HUDEP-2 (cell line): Measurements from ENCODE around the gene EPS15.
A peak's percentile ranks its signal among the peaks of the same experiment; 100 is the strongest.
"Not testable (repeated sequence)": the region's sequence is repeated elsewhere in the genome, so short reads cannot be mapped to it uniquely, and the experiment has no call there.

Source experiments
- DNase-seq, 76 experiments: peaks; one replicate each; lab custom pipeline; 2025; ENCODE audit not compliant: unreplicated experiment in 76 of 76; lab: John Stamatoyannopoulos, UW

Gene EPS15

DNA sequence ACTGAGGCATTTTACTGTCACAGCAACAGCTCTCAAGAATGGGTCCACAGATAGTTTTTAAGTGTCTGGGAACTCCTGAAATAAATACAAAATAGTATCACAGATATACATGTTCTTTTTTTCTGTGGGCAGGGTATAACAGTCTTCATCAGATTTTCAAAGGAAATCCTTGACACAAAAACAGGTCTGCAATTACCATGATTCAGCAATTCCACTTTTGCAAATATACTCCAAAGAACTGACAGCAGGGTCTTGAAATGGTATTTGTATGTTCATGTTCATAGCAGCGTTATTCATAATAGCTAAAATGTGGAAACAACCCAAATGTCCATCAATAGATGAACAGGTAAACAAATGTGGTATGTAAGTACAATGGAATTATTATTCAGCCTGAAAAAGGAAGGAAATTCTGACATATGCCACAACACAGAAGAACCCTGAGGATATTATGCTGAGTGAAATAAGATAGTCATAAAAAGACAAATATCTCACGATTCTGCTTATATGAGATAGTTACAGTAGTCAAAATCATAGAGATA lies 85.0 kb downstream of the EPS15 start:
- DNase-seq, result no peak

DNA sequence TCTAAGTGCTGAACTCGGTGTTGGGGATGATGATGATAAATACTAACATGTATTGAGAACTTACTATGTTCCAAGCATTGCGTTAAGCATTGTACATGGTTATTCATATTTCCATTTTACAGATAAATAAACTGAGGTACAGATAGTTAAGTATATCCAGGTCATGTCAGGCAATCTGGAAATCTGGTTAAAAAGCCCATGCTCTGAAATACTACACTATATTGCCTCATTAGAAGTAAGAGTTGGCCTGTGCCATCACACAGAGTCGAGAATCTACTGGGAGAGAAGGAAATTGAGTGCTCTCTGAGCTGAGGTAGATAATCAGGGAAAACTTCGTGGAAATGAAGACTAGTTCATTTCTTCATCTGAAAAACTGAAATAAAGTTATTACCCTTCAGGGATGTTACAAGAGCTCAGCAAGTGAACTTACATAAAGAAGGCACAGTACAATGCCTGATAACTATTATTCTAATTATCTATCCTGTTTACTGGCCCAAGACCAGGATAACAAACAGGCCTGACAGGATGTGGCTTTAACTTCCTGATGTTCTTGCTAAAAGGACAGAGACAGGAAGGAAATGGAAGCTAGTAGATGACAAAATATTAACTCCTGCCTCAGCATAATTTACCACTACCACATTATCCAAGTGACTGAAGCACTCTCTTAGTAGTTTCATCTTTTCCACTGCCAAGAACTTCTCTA lies 85.6 kb downstream of the EPS15 start:
- no peak for DNase-seq

DNA sequence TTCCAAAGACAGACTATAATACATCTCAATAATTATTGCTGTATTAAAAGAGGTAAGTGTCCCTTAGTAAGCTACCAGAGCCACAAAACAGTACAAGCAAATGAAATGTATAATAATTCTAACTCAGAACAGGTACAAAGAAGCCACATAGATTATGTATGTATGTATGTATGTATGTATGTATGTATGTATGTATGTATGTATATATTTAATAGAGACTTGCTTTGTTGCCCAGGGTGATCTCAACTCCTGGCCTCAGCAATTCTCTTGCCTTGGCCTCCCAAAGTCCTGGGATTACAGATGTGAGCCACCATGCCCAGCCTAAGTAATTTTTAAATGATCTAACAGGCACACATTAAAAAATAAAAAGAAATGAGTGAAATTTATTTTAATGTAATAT lies 86.9 kb downstream of the EPS15 start:
- DNase-seq, result no peak

DNA sequence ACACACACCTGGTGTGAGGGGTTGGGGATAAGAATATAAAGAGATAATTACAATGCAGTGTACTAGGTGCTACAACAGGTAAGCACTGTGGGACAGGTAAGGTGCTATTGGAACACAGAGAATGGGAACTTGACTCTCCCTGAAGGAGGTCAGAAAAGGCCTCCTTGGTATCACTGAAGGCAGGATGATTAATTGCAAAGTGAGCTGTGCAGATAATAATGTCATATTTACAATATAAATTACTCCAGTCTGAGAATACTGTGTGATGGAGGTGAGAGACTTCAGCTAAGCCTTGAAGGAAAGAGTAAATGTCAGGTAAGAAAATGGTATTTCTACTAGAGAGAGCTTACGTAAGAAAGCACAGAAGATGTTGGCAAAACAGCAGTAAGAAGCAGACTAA lies 91.6 kb downstream of the EPS15 start:
- DNase-seq, result no peak

DNA sequence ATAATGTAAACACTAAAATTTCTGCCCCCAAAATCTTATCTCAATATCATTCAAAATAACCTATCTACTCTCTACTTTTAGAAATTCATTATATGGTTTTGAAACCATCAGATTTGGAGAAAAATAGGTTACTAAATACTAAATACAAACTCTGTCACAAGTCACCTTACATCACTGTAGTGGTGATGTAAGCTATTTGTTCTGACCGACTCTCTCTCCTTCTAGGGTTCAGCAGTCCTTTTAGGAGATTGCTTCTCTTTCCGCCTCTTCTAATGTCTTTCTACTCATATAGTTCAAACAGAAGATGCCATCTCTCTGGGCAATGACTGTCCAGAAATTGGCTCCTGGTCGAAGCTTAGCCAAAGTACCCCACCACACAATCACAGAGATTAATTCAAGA lies 93.1 kb downstream of the EPS15 start:
- no peak for DNase-seq

DNA sequence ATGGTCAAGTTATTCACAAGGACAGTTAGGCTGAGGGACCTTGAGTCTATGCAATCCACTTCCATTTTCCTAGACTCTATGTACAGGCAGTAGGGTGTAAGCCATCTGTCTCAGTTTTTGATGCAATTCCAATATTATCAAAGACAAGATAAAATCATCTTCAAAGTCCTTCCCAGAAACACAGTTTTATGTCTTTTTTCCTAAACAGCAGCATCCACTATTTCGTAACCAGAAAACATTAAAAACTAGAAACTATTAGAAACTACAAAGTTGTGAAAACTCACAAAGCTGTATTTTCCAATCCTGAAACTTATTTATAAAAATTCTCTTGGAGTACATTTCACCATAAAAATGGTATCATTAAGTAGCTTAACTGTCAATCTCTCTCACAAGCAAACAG lies 93.8 kb downstream of the EPS15 start:
- DNase-seq, result no peak

DNA sequence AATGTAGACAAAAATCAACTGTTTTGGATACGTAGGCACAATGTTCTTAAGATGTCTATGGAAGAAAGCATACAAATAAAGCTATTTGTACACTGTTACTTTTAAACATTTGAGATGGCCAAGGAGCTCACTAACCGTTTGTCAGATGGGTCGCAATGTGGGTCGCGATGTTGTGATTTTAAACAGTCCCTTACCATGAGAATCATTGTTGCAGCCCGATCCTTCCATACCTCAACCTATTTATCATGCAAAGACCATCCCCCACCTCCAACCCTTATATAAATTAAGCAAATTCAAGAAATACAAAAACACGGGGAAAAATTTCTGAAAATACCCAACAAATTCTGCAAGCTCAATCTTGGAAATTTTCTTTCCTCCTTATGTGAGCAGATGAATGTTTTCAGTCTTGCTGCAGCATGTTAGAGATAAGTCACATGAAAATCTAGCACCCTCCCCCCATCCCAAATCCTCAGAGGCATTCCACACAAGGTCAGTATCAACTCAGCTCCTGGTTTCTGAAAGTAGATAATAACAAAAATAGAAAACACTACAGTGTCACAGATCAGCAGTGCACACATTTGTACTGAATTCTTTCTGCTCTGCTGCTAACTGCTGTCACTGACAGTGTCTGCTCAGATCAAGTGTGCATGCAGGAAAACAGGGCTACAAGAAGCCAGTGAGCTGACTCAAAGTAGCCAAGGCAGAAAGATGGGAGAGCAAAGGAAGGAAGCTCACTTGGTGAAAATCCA lies 95.8 kb downstream of the EPS15 start:
- DNase-seq, result no peak

DNA sequence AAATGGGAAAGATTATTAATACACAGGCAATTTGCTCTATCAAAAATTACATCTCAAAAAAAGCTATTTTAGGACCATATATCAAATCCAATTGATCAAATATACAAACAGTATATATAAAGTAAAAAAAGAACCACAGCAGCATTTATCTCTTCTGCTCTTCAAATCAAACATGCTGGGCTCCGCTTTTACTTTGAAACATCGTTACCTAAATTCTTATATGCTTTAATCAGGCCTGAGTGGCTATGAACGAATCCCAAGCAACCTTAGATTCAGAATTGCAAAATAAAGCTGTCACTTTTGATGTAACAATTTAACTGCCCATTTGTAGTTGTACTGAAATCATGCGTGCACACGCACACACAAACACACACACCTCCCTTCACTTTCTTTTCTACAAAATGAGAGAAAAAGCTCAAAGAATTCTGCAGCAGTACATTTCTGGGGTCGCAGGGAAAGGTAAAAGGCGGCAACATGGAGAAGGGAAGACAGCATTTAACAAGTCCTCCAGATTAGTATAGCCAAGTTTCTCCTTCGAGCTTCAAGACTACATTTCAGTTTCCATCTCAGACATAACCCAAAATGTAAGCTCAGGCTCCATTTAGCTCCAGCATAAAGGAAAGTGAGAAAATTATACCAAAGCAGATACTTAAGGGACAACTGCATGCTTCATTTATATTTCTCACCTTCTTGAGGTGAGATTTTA lies 96.5 kb downstream of the EPS15 start:
- no peak for DNase-seq

DNA sequence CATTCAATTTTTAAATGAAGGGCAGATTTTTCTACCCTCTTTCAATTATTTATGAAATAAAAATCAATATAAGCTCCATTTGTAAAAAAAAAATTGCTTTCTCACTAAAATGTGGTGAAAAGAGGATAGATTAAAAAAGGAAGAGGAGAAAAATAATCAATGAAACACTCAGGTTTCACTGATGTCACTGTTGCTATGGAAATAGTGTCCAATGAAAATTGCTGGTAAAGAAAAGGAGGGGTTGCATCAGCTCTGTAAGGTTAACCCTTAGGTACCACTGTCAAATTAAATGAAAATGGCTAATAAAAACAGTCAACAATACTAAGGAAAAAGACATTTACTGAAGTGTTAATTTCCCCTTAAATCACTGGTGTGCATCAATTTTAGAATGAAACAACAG lies 97.1 kb downstream of the EPS15 start:
- DNase-seq, result peak in 4 of 76 experiments; percentile 5 to 29 (median 20)

DNA sequence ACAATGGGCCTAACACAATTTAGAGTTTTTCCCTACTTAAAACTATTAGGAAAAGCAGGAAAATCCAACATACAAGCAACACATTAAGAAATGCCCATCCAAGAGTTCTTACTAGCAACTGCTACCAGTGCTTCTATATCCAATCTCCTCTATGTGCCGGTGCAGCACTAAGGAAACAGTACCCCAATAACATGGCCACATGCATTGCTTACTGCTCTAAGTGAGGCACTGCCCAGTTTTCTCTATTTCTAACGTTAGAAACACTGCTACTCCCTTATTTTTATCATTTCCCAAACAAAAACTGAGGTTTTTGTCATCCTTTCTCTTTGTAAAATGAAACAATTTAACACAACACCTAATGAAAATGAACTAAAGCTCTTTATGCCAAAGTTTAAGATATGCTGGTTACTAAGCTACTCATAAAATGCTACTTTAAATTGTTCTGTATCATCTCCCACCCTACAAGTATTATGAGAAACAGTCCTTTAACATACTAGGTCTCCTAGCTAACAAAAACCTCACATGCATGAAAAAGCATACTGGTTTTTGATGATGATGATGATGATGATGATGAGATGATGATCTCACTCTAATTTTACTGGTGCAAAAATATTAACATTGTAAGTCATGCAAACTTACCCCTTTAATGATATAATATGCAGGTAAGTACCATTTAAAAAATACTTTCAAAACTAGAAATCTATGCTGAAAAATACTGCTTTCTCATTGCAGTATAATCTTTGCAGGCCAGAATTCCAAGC lies 98.0 kb downstream of the EPS15 start:
- no peak for DNase-seq

DNA sequence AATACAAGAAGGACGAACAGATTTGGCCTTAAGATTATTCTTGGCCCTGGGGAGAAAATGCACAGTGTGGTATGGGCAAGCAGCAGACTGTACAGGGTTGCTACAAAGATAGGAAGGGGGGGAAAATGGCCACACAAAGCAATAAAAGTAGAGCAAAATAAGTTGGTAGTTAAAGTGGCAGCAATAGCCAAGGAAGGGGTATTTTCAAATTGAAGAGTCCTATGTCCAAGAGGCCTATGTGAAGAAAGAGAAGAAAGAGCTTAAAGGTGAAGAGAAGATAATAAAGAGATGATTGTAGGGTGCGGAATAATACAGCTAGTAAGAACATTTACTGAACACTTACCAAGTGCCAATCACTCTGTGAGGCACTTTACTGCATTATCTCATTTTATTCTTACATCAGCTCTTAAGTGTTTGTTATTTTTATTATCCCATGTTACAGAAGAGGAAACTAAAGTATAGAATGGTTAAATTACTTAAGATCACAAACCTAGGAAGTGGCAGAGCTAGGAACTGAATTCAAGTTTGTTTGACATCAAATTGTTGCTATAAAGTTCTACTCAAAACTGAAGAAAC lies 100.6 kb downstream of the EPS15 start:
- no peak for DNase-seq

DNA sequence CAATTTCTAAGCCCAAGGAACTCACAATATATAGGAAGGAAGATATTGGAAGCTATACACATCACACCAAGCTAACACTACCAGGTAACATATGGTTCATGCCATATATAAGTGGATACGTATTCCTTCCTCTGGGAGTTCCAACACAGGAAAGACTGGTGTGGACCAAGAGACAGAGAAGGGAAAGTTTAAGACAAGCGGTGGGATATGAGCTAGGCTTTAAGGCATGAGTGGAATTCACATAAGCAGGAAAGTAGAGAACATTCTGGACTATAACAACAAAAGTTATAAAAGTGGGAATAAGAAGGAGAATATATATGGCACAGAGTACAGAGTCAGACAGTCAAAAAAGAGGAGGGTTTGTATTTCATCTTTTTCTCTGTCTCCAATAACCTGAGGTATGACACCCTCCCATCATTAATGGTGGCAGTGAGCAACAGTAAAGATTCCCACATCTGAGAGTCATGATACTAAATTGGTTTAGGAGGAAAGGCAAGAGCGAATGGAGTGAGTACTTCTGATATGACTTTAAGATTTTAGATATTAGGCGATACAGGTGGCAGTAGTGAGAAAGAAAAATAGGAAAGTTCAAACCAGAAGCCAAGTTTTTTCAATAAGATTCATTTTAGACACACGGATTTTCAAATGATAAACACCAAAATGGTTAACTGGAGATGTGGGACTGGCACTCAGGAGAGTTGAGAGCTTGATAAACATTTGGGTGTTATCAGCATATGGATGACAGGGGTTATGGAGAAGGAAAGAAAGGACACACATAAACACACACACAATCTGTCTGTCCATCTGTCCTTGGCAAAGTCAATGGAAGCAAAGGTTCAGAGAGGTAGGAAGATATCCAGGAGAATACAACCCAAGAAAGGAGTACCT lies 101.3 kb downstream of the EPS15 start:
- DNase-seq, result no peak

DNA sequence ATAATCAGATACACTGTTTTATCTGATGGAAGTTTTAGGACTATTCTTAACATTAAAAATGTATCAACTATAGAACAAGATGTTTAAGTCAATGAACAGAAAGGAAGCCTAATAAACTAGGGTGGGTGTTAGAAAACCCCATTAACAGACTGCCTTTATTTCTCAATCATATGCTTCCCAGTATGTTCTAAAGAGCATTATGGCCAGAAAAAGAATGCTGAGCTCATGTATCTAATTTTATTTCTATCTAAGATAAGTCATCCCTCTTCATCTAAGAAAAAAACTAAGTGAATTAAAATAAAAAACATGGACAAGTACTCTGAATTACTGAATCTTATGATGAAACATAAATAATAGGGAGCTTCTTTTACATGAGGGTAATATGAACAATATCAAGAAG lies 102.2 kb downstream of the EPS15 start:
- no peak for DNase-seq

DNA sequence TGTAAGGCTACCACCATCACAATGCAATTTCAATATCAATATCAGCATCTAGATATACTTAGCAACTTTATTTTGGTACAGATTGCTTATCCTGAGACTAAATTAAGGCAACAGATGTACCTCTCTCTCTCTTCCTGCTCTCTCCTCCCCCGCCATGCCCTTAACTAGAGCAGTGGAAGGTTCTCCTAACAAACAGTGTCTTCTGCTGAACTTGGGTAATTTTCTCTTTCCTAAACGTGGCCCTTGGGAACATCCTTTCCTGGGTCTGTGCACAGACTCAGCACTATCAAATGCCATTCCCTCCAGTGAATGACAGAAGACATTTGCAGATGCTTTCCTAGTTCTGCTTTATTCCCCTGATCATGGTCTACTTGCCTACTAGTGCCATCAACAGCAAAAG lies 103.1 kb downstream of the EPS15 start:
- DNase-seq, result no peak

DNA sequence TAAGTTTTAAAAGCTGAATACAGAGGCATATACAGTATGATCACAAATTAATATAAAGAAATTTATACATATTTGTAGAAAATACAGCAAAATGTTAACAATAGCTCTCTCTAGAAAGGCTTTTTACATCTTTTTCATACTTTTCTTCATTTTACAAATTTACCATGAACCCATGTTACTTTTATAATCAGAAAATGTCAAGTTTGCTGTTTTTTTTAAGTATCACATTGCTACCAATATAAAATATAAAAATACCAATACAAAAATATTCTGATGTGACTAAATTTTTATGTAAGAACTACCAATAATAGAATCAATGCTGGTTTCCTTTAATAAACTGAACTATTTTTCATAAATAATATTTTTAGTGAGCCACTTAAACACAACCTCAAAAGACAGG lies 104.3 kb downstream of the EPS15 start:
- no peak for DNase-seq

DNA sequence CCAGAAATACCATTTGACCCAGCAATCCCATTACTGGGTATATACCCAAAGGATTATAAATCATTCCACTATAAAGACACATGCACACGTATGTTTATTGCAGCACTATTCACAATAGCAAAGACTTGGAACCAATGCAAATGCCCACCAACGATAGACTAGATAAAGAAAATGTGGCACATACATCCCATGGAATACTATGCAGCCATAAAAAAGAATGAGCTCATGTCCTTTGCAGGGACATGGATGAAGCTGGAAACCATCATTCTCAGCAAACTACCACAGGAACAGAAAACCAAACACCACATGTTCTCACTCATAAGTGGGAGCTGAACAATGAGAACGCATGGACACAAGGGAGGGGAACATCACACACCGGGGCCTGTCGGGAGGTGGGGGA lies 107.2 kb downstream of the EPS15 start:
- not testable (repeated sequence) for DNase-seq

DNA sequence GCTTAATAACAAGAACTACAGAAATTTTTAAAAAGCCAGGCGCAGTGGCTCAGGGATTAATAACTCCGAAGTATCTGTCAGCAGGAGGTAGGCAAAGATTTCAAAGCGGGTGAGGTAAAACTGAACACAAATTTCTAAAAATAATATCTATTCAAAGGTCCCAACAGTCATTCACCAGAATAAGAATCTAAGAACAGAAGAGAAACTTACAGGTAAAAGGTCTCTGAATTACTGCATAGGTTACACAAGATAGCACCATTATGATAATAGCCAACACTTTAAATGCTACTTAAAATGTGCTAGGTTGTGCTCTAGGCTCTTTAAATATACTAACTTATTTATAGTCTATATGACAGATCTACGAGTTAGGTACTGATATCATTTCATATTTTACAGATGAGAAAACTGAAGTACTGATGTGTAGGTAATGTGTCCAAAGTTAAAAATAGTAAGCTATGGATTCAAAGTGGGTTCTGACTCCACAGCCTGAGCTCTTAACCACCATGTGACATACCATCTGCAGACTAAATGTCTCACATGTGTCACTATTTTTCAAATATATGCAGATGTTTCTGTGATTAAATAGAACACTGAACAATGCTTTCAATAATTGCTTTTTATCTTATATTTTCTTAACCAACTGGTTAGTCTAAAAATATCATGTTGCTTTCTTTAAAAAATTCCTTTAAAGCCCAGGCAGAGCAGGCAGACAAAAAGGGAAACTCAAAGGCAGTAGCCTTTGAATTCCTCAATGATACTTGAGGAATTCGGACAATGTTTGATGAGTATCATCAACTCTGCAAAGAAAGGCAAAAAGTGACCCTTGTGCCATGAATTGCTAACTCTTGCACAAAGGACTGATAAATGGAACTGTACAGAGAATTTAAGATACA lies 108.3 kb downstream of the EPS15 start:
- DNase-seq, result no peak

DNA sequence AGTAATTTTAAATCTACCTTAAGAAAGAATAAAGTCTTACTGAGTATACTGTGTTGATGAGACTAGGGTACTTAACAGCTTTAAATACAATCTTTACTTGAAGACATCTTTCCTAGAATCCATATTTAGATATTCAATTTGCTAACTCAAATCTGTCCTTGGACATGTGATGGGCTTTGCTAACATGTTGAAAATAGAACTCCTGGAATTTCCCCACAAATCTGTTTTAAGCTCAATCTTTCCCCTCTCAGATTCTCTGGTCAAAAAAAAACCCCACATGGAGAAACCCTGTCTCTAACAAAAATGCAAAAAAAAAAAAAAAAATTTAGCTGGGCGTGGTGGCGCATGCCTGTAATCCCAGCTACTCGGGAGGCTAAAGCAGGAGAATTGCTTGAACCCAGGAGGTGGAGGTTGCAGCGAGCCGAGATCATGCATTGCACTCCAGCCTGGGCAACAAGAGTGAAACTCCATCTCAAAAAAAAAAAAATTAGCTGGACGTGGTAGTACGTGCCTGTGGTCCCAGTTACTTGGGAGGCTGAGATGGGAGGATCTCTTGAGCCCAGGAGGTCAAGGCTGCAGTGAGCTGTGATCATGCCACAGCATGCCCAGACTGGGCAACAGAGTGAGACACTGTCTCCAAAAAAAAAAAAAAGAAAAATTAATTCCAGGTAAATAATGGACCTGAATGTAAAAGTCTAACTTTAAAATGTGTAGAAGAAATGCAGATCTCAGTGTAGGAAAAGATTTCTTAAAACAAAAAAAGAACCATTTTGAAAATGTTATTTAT lies 109.1 kb downstream of the EPS15 start:
- not testable (repeated sequence) for DNase-seq
